MM.1S (cell line): ENCODE data around the gene ATRN.

Experiments used
- DNase-seq: peaks from one replicate; pipeline ENCODE4 v3.0.0-alpha.2; 2015
- H2AFZ ChIP-seq: fragments of 300-600 bp; sonication (generic); 2 replicates; pipeline ENCODE4 v1.6.0; 2016; ENCODE audit warnings: antibody characterized with exemption, low read length
- H3F3A ChIP-seq: fragments of 300-600 bp; sonication (generic); 2 replicates; pipeline ENCODE4 v1.6.1; 2016; ENCODE audit warnings: mild to moderate bottlenecking, antibody characterized with exemption, low read length, moderate library complexity, mixed read lengths; ENCODE audit not compliant: insufficient read depth
- H3K27ac ChIP-seq: fragments of 300-600 bp; sonication (generic); 2 replicates; pipeline ENCODE4 v1.5.1; 2016; ENCODE audit warnings: mild to moderate bottlenecking, low read length
- H3K27me3 ChIP-seq: fragments of 300-600 bp; sonication (generic); replicated peaks from 2 replicates; pipeline ENCODE4 v1.6.0; 2016; ENCODE audit warnings: low read length; ENCODE audit not compliant: insufficient read depth
- H3K36me3 ChIP-seq: fragments of 300-600 bp; sonication (generic); replicated peaks from 2 replicates; pipeline ENCODE4 v1.6.1; 2016; ENCODE audit warnings: mild to moderate bottlenecking, low read length, mixed read lengths; ENCODE audit not compliant: insufficient read depth
- H3K4me1 ChIP-seq: fragments of 300-600 bp; sonication (generic); 2 replicates; pipeline ENCODE4 v1.6.1; 2016; ENCODE audit warnings: low read length, mixed read lengths
- H3K4me2 ChIP-seq: fragments of 300-600 bp; sonication (generic); 2 replicates; pipeline ENCODE4 v1.6.0; 2016; ENCODE audit warnings: low read depth, low read length
- H3K4me3 ChIP-seq: fragments of 300-600 bp; sonication (generic); 2 replicates; pipeline ENCODE4 v1.5.1; 2016; ENCODE audit warnings: low read length, mixed read lengths
- H3K79me2 ChIP-seq: fragments of 300-600 bp; sonication (generic); 2 replicates; pipeline ENCODE4 v1.6.1; 2016; ENCODE audit warnings: mixed run types, low read length, mixed read lengths
- H3K9ac ChIP-seq: fragments of 300-600 bp; sonication (generic); 2 replicates; pipeline ENCODE4 v1.6.1; 2016; ENCODE audit warnings: low read length, mixed read lengths
- H3K9me2 ChIP-seq: fragments of 300-600 bp; sonication (generic); replicated peaks from 2 replicates; pipeline ENCODE4 v1.6.1; 2016; ENCODE audit warnings: mild to moderate bottlenecking, low read length, mixed read lengths; ENCODE audit not compliant: insufficient read depth
- H3K9me3 ChIP-seq: fragments of 300-600 bp; sonication (generic); replicated peaks from 2 replicates; pipeline ENCODE4 v1.6.1; 2016; ENCODE audit warnings: mild to moderate bottlenecking, low read length, mixed read lengths; ENCODE audit not compliant: insufficient read depth
- H4K20me1 ChIP-seq: fragments of 300-600 bp; sonication (generic); 2 replicates; pipeline ENCODE4 v1.6.1; 2016; ENCODE audit warnings: mild to moderate bottlenecking, low read length, moderate library complexity, mixed read lengths; ENCODE audit not compliant: insufficient read depth
- CTCF ChIP-seq: fragments of 300-600 bp; sonication (generic); IDR thresholded peaks from 2 replicates; pipeline ENCODE4 v1.5.1; 2016; ENCODE audit warnings: antibody characterized with exemption, low read length, mixed read lengths
- EZH2 ChIP-seq: fragments of 300-600 bp; sonication (generic); optimal IDR thresholded peaks from 2 replicates; pipeline ENCODE3; 2017; ENCODE audit warnings: low read depth, mild to moderate bottlenecking, antibody characterized with exemption, low read length, mixed read lengths
- EZH2phosphoT487 ChIP-seq: fragments of 300-600 bp; sonication (generic); IDR thresholded peaks from 2 replicates; pipeline ENCODE4 v1.6.1; 2018; ENCODE audit warnings: antibody characterized with exemption, low read length

The ATRN gene

GRCh38 chr20:3645309-3646066, 174.7 kb downstream of the ATRN start:
- Histone ChIP-seq H3F3A (no peaks in the 10 kb centered on the region), H3K4me2 (no peak overlapping the region), H3K9me2 (no peaks in the 10 kb centered on the region), H3K9ac (no peak overlapping the region), H3K79me2 (no peaks in the 10 kb centered on the region), H3K4me3 (no peak overlapping the region), H3K27ac (no peak overlapping the region), H4K20me1 (no peaks in the 10 kb centered on the region), H3K27me3 (no peaks in the 10 kb centered on the region), H3K9me3 (no peaks in the 10 kb centered on the region), H2AFZ (no peak overlapping the region), H3K36me3 (no peaks in the 10 kb centered on the region), H3K4me1 (0 out of 2 replicates have a peak, but pooled peaks cover 3% of the 10 kb centered on the region)
- TF ChIP-seq EZH2, result no peak
- TF ChIP-seq CTCF, result no peak
- no peak for TF ChIP-seq EZH2phosphoT487
- DNase-seq, result no peak

GRCh38 chr20:3646067-3646440, 175.2 kb downstream of the ATRN start:
- no peak overlapping the region for H3K27ac ChIP-seq
- H3F3A ChIP-seq, result no peaks in the 10 kb centered on the region
- H3K36me3 ChIP-seq, result no peaks in the 10 kb centered on the region
- H3K4me2 ChIP-seq, result no peak overlapping the region
- no peak for DNase-seq
- H3K9me3 ChIP-seq, result no peaks in the 10 kb centered on the region
- H4K20me1 ChIP-seq, result no peaks in the 10 kb centered on the region
- no peak overlapping the region for H3K4me3 ChIP-seq
- TF ChIP-seq CTCF (no peak), EZH2phosphoT487 (no peak), EZH2 (no peak)
- H3K79me2 ChIP-seq, result no peaks in the 10 kb centered on the region
- peaks cover 6% of the 10 kb centered on the region for H3K4me1 ChIP-seq
- H3K9ac ChIP-seq, result no peak overlapping the region
- H3K9me2 ChIP-seq, result no peaks in the 10 kb centered on the region
- H2AFZ ChIP-seq, result no peak overlapping the region
- H3K27me3 ChIP-seq, result no peaks in the 10 kb centered on the region

GRCh38 chr20:3646651-3647050, 175.8 kb downstream of the ATRN start:
- no peak for TF ChIP-seq CTCF
- no peak for TF ChIP-seq EZH2phosphoT487
- no peak for TF ChIP-seq EZH2
- H2AFZ ChIP-seq, result no peak overlapping the region
- H4K20me1 ChIP-seq, result no peaks in the 10 kb centered on the region
- no peaks in the 10 kb centered on the region for H3K79me2 ChIP-seq
- H3F3A ChIP-seq, result peaks cover 4% of the 10 kb centered on the region
- no peaks in the 10 kb centered on the region for H3K9me3 ChIP-seq
- no peaks in the 10 kb centered on the region for H3K27me3 ChIP-seq
- H3K27ac ChIP-seq, result no peak overlapping the region
- no peaks in the 10 kb centered on the region for H3K36me3 ChIP-seq
- peaks cover 12% of the 10 kb centered on the region for H3K4me1 ChIP-seq
- H3K9ac ChIP-seq, result no peak overlapping the region
- no peak for DNase-seq
- no peak overlapping the region for H3K4me3 ChIP-seq
- no peaks in the 10 kb centered on the region for H3K9me2 ChIP-seq
- H3K4me2 ChIP-seq, result no peak overlapping the region
